ENCODE data around the gene SLC25A39. TPM values are rescaled to one million over a fixed set of nuclear protein-coding genes. Genes with fewer than 3 reads are reported as not detected.
A peak's percentile ranks its signal among the peaks of the same experiment; 100 is the strongest.
"Not testable (repeated sequence)": the region's sequence is repeated elsewhere in the genome, so short reads cannot be mapped to it uniquely, and the experiment has no call there.

Gene SLC25A39
- total RNA-seq, 1 donor = 36.0 TPM

DNA sequence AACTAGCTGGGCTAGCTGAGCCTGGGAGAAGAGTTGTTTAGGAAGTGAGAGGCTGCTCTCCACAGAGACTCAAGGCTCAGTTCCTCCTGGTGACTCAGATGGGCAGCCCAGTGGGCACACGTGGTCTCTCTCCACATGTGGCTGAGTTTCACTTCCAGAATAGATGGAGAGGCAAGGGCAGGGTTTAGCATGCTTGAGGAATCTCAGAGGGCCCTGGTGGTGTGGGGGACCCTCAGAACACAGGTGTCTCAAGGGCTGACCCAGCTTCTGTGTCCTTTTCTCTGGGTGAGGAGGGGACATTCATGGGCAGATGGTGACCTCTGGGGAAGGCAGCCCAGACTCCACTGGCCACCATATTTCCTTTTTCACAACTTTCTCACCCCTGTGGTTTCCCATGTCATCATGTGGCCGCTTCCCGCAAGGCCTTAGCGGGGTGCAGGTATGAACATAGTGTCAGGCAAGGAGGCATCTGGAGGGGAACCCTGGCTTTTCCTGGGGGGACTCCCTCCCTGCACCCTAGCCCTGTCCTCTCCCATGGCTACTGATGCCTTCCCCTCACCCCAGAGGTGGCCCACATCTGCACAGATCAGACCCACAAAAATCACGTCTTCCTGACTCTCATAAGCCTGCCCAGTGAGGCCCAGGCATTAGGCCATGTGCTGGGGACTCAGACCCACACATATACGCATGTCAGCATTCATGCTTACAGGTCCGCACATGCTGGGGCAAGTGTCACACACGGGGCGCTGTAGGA lies 23.8 kb upstream of the SLC25A39 start:
- no peaks in the 10 kb centered on the region for H3K27me3 ChIP-seq (ENCODE audit: insufficient read depth, low read length)
- peaks cover 68% of the 10 kb centered on the region for H3K4me1 ChIP-seq (ENCODE audit: insufficient read depth, low read length)
- no peak overlapping the region for H3K4me3 ChIP-seq (ENCODE audit: low read length)
- no peaks in the 10 kb centered on the region for H3K9me3 ChIP-seq (ENCODE audit: low read depth, low read length)

DNA sequence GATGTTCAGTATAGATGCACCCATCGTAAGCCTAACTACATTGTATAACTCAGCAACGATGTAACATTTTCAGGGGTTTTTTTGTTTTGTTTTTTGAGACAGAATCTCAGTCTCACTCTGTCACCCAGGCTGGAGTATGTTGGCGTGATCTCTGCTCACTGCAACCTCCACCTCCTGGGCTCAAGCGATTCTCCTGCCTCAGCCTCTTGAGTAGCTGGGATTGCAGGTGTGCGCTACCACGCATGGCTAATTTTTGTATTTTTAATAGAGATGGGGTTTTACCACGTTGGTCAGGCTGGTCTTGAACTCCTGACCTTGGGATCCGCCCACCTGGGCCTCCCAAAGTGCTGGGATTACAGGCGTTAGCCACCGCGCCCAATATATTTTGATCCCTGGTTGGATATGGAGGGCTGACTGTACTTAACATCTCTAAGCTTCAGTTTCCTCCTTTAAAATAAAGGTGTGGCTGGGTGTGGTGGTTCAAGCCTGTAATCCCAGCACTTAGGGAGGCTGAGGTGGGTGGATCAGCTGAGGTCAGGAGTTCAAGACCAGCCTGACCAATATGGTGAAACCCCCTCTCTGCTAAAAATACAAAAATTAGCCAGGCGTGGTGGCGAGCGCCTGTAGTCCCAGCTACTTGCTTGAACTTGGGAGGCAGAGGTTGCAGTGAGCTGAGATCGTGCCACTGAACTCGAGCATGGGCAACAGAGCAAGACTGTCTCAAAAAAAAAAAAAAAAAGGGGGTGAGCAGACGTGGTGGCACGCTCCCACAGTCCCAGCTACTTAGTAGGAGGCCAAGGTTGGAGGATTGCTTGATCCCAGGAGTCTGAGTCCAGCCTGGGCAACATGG lies 22.8 kb upstream of the SLC25A39 start:
- not testable (repeated sequence) for H3K4me3 ChIP-seq (ENCODE audit: low read length); H3K9me3 ChIP-seq (ENCODE audit: low read depth, low read length); H3K27me3 ChIP-seq (ENCODE audit: insufficient read depth, low read length)
- peaks cover 63% of the 10 kb centered on the region for H3K4me1 ChIP-seq (ENCODE audit: insufficient read depth, low read length)

DNA sequence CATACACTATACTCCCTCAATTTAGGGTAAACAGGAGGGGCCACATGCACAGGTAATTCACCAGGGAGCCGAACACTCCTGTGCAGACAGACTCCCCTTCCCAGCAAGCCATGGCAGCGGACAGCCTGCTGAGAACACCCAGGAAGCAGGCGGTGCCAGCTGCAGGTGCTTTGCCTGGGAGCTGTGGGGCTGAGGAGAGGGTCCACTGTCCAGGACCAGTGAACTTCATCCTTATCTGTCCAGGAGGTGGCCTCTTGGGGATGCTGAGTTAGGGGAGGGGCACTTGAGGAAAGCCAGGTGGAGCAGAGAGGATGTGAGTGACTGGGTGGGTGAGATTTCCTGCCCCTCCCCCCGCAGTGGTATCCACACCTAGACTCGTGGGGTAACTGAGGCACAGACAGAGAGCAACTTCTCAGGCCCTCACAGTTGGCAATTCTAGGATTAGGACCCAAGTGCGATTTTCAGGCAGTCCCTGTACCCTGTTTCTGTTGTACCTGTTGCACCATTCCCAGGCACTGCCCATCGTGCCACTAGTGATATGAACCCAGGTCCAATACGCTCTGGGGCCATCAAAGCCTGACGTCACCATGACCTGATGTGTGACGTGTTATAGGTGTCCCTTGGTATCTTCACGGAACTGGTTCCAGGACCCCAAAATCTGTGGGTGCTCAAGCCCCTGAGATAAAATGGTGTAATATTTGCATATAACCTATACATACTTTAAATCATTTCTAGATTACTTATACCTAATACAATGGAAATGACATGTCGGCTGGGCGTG lies 21.6 kb upstream of the SLC25A39 start:
- peak overlapping the region; percentile 84 for H3K4me3 ChIP-seq (ENCODE audit: low read length)
- H3K4me1 ChIP-seq (ENCODE audit: insufficient read depth, low read length) = peaks cover 65% of the 10 kb centered on the region
- H3K9me3 ChIP-seq (ENCODE audit: low read depth, low read length) = no peaks in the 10 kb centered on the region
- no peaks in the 10 kb centered on the region for H3K27me3 ChIP-seq (ENCODE audit: insufficient read depth, low read length)

DNA sequence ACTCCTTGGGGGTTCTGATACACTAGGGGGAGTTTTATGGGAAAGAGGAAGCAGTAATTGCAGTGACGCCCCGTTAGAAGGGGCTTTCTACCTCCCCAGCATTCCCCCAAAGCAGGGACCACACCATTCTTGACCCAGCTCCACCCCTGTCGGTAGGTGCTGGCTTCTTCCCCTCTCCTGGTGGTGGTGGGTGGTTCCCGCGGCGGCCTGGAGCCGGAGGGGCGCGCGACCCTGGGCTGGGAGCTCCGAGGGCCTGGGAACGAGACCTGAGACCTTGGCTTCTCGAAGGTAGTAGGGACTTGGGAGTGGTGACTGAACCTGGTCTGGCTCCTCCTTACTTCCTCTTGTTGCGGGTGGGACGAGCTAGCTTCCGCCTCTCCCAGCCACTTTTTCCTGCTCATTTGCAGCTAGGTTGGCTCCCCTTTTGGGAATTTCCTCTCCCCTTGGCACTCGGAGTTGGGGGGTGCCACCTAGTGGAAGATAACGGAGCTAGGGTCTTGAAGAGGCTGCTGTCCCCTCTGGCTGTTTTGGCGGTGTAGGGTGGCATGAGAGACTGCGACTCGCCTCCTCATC lies 20.9 kb upstream of the SLC25A39 start:
- Histone ChIP-seq H3K4me3 (ENCODE audit: low read length) (peak overlapping the region; percentile 84), H3K4me1 (ENCODE audit: insufficient read depth, low read length) (peaks cover 69% of the 10 kb centered on the region), H3K9me3 (ENCODE audit: low read depth, low read length) (no peaks in the 10 kb centered on the region), H3K27me3 (ENCODE audit: insufficient read depth, low read length) (no peaks in the 10 kb centered on the region)

DNA sequence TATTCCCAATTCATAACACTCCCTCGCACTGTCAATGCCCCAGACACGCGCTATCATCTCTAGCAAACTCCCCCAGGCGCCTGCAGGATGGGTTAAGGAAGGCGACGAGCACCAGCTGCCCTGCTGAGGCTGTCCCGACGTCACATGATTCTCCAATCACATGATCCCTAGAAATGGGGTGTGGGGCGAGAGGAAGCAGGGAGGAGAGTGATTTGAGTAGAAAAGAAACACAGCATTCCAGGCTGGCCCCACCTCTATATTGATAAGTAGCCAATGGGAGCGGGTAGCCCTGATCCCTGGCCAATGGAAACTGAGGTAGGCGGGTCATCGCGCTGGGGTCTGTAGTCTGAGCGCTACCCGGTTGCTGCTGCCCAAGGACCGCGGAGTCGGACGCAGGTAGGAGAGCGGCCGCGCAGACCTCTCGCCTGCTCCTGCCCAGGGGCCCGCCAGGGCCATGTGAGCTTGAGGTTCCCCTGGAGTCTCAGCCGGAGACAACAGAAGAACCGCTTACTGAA lies 20.4 kb upstream of the SLC25A39 start, which contains the start of gene GRN:
Gene GRN (plus strand): TSS at position 364 of the 515 bp plus-strand sequence. CDS start 3,863 bp downstream, outside the sequence.
- Histone ChIP-seq H3K27me3 (ENCODE audit: insufficient read depth, low read length) (no peaks in the 10 kb centered on the region), H3K4me1 (ENCODE audit: insufficient read depth, low read length) (peaks cover 69% of the 10 kb centered on the region), H3K4me3 (ENCODE audit: low read length) (peak within 1 kb of the TSS; percentile 84), H3K9me3 (ENCODE audit: low read depth, low read length) (no peaks in the 10 kb centered on the region)

DNA sequence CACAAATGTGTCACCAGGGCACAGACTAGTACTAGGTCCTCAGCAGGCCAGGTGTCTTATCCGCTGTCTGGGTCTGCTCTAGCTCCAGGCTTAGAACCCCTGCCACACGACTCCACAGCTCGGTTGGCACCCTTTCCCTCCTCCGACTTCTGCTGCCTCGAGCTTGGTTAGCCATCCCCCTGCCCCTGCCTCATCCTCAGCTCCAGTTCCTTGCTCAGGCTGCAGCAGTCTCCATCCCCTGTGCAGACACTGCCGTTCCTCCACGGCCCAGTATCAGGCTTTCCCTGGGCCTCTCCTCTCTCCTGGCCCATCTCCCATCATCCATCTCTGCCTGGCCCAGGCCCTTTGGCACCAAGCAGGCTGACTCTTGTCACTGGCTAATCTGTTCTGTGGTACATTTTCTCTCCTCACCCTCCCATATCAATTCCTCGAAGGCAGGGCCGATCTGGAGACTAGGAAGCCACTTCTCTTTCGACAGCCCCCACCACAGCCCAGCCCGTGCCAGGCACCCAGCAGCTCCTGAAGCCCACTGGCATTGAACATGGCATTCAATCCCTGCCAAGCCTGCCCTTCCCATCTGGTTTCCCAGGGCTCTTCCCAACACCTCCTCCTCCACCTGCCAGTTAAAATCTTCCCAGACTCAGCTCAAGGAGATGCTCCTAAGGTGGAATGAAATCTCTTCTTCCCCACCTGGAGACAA lies 19.0 kb upstream of the SLC25A39 start:
- Histone ChIP-seq H3K4me3 (ENCODE audit: low read length) (no peak overlapping the region), H3K9me3 (ENCODE audit: low read depth, low read length) (no peaks in the 10 kb centered on the region), H3K4me1 (ENCODE audit: insufficient read depth, low read length) (peaks cover 65% of the 10 kb centered on the region), H3K27me3 (ENCODE audit: insufficient read depth, low read length) (no peaks in the 10 kb centered on the region)

DNA sequence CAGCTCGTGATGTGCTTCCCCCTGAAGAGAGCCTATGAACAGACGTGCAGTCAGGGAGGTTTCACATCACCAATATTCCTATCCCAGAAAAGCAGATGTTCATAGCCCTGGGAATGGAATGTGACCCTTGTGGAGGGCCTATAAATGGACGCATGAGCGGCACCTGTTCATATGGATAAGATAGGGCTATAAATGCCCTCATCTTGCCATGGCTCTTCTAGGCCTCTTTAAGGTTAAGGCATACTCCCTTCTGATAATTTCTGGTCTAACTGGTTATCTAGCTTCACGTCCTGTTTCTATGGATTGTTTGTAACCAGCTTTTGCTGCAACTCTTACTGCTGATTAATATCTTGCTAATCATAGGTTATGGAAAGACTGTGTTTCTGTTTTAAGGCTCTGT lies 15.9 kb upstream of the SLC25A39 start:
- H3K9me3 ChIP-seq (ENCODE audit: low read depth, low read length); H3K4me3 ChIP-seq (ENCODE audit: low read length); H3K27me3 ChIP-seq (ENCODE audit: insufficient read depth, low read length): not testable (repeated sequence)
- H3K4me1 ChIP-seq (ENCODE audit: insufficient read depth, low read length) = peaks cover 46% of the 10 kb centered on the region

DNA sequence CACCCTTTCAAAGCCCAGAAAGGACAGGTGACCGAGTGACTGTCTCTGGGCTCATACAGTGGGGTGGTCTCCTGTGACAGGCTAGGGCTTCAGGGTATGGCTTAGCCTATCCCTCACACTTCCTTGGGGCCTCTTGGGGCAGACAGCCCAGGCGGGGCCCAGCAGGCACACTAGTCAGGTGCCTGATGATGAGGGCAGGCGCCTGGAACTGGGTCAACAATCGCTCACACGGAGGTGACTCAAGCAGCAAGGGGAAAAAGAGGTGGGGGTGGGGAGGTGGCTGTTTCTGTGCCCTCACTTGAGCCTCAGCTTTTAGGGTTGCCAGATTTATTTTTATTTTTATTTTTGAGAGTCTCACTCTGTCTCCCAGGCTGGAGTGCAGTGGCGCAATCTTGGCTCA lies 14.1 kb upstream of the SLC25A39 start:
- Histone ChIP-seq H3K4me3 (ENCODE audit: low read length) (no peak overlapping the region), H3K4me1 (ENCODE audit: insufficient read depth, low read length) (peaks cover 50% of the 10 kb centered on the region), H3K27me3 (ENCODE audit: insufficient read depth, low read length) (no peaks in the 10 kb centered on the region), H3K9me3 (ENCODE audit: low read depth, low read length) (no peaks in the 10 kb centered on the region)

DNA sequence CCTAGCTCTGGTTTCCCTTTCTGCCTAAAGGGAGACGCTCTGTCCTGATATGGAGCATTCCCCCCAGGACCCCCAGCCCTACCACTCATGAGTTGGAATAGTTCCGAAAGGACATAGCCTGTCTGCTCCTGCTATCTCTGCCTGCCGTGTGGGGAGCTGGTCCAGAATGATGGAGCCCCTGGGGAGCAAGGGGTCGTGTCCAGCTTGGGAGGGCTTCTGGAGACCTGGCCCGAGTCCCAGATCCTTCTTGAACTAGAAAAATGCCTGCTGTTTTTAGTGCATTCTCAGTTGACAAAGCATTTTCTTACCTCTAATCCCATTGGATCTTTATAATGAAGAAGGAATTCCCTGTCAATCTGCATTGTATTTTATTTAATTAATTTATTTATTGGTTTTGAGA lies 11.3 kb upstream of the SLC25A39 start:
- no peaks in the 10 kb centered on the region for H3K27me3 ChIP-seq (ENCODE audit: insufficient read depth, low read length)
- peaks cover 73% of the 10 kb centered on the region for H3K4me1 ChIP-seq (ENCODE audit: insufficient read depth, low read length)

DNA sequence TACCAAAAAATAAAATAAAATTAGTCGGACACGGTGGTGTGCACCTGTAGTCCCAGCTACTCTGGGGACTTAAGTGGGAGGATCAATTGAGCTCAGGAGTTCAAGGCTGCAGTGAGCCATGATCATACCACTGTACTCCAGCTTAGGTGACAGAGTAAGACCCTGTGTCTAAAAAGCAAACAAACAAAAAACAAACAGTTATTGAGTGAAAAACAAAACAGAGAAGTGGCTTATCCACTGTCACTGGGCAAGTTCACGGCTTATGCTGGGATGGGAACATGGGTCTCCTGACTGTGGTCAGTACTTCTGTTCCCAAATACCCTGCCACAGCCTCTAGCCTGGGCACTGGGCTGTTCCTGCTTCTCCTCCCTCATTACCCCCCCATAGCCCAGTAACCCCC lies 10.9 kb upstream of the SLC25A39 start:
- Histone ChIP-seq H3K27me3 (ENCODE audit: insufficient read depth, low read length) (no peaks in the 10 kb centered on the region), H3K9me3 (ENCODE audit: low read depth, low read length) (no peaks in the 10 kb centered on the region), H3K4me1 (ENCODE audit: insufficient read depth, low read length) (peaks cover 74% of the 10 kb centered on the region), H3K4me3 (ENCODE audit: low read length) (no peak overlapping the region)

More for the DNA sequence above, 11.3 kb upstream of the SLC25A39 start:
- H3K9me3 ChIP-seq (ENCODE audit: low read depth, low read length) = no peaks in the 10 kb centered on the region
- no peak overlapping the region for H3K4me3 ChIP-seq (ENCODE audit: low read length)

DNA sequence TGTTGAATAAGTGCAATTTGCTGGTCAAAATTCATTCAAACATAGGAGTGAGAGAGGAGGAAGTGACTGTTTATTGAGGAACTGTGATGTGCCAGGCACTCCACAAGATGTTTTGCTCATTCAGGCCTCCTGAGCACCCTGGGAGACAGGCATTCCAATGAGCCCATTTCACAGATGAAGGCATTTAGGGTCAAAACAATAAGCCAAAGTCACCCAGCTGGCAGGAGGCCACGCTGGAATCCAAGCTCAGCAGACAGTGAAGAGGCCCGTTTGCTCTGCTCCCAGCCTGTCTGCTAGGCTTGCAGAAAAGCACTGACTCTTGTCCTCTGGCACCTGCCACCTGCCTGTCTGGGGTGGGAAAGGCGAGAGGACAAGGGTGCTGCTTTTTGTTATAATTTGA lies 10.1 kb upstream of the SLC25A39 start:
- H3K27me3 ChIP-seq (ENCODE audit: insufficient read depth, low read length) = no peaks in the 10 kb centered on the region
- no peaks in the 10 kb centered on the region for H3K9me3 ChIP-seq (ENCODE audit: low read depth, low read length)
- peaks cover 69% of the 10 kb centered on the region for H3K4me1 ChIP-seq (ENCODE audit: insufficient read depth, low read length)
- H3K4me3 ChIP-seq (ENCODE audit: low read length) = no peak overlapping the region

DNA sequence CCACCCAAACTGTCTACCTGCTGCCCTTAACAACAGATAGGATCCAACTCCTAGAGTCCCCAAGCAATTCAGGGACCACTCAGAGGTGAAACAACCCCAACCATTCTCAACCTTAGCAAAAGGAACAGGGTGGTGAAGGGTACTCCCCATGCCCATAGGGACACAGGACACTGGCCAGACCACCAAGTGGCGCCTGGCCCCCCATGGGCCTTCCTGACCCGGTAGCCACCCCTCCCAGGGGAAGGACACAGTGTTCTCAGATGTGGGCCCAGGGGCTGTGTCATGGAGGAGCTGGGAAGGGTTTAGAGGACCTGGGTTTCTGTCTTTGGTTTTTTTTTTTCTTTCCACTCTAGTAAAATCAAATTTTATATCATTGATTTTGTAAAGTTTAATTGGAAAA lies 9.7 kb upstream of the SLC25A39 start:
- Histone ChIP-seq H3K27me3 (ENCODE audit: insufficient read depth, low read length) (no peaks in the 10 kb centered on the region), H3K4me3 (ENCODE audit: low read length) (no peak overlapping the region), H3K4me1 (ENCODE audit: insufficient read depth, low read length) (peaks cover 66% of the 10 kb centered on the region), H3K9me3 (ENCODE audit: low read depth, low read length) (no peaks in the 10 kb centered on the region)

DNA sequence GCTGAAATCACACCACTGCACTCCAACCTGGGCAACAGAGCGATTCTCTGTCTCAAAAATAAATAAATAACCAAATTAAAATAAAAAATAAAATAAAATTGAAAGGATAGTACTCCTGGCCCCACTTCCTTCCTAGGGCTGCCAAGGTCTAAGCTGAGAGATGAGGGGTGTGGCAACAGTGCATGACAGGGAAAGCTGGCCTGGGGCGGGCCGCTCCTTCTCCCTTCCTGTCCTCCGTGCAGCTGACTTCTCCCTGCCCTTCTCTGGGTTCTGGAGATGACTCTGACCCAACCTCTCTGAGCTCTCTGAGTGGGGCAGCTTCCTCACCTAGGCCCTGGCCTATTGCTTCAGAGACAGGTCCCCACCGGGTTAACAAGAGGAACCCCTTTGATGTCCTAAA lies 8.7 kb upstream of the SLC25A39 start:
- Histone ChIP-seq H3K4me1 (ENCODE audit: insufficient read depth, low read length) (peaks cover 57% of the 10 kb centered on the region), H3K9me3 (ENCODE audit: low read depth, low read length) (no peaks in the 10 kb centered on the region), H3K27me3 (ENCODE audit: insufficient read depth, low read length) (no peaks in the 10 kb centered on the region), H3K4me3 (ENCODE audit: low read length) (no peak overlapping the region)

DNA sequence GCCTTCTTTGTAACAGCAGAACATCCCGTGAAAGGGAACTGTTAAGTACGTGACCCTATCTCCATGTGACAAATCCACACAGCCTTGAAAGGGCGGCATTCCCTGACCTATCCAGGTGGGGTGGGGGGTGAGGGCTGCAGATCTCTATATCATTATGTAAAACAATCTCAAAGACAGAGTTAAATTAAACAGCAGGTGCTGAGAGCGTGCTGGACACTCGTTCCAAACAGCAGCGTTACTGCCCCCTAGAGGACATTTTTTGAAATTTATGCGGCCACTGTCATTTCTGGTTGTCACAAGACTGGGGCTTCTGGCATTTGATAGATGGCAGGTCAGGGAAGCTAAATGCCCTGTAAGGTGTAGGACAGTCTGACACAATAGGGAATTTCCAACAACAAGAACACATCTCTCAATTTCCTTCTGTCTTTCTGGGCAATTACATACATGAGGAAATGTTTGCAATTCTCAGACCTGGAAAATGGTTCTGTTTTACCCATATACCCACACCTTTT lies 6.7 kb upstream of the SLC25A39 start:
- H3K9me3 ChIP-seq (ENCODE audit: low read depth, low read length) = no peaks in the 10 kb centered on the region
- peaks cover 66% of the 10 kb centered on the region for H3K4me1 ChIP-seq (ENCODE audit: insufficient read depth, low read length)
- H3K4me3 ChIP-seq (ENCODE audit: low read length) = no peak overlapping the region

More for the DNA sequence above, 6.7 kb upstream of the SLC25A39 start:
- H3K27me3 ChIP-seq (ENCODE audit: insufficient read depth, low read length) = no peaks in the 10 kb centered on the region
